GM12878 (cell line): ENCODE measurements around the gene CHFR. TPM values are rescaled to one million over a fixed set of nuclear protein-coding genes. Genes with fewer than 3 reads are reported as not detected.

ENCODE experiments used
- ATAC-seq: fragments of 200-7000 bp; cut with Tn5 transposase; 3 replicates; pipeline ENCODE4 v1.9.1; 2020; ENCODE audit warnings: mild to moderate bottlenecking, moderate library complexity
- BruUV-seq: library from RNA; stranded (reverse); fragments of 400-500 nt; replicated peaks from 2 replicates; lab custom pipeline; 2021; lab: Mats Ljungman, UMichigan
- CTCF ChIA-PET: fragments of 300-600 bp; sonication (Branson Sonifier 250); formaldehyde crosslinking; extraction: SDS; loops from one replicate; lab custom pipeline; 2021; ENCODE audit warnings: inconsistent platforms; lab: Yijun Ruan, JAX
- POLR2A ChIA-PET: fragments of 350-600 bp; formaldehyde crosslinking; extraction: SDS; loops from one replicate; lab custom pipeline; 2021; ENCODE audit warnings: inconsistent platforms; lab: Charles Lee
- RAD21 ChIA-PET: fragments of 300-600 bp; sonication (Branson Sonifier 250); formaldehyde crosslinking; loops from one replicate; lab custom pipeline; 2023; ENCODE audit warnings: antibody characterized with exemption; ENCODE audit not compliant: unreplicated experiment; lab: Charles Lee
- SMC1A ChIA-PET: fragments of 300-600 bp; sonication (Branson Sonifier 250); formaldehyde crosslinking; loops from one replicate; lab custom pipeline; 2023; ENCODE audit not compliant: unreplicated experiment, uncharacterized antibody; lab: Charles Lee
- DNase-seq: peaks from one replicate; pipeline ENCODE4 v3.0.0-alpha.2; 2011; ENCODE audit warnings: low read depth, low spot score
- FAIRE-seq: peaks from 3 replicates; lab custom pipeline; 2011; peaks lifted over from hg19 to GRCh38; lab: Jason Lieb, UNC
- H2AFZ ChIP-seq: 2 replicates; pipeline ENCODE4 v1.6.0; 2011; ENCODE audit warnings: low read depth, low read length, control low read depth; ENCODE audit not compliant: control insufficient read depth
- H3K27ac ChIP-seq: 2 replicates; pipeline ENCODE4 v1.5.1; 2011; ENCODE audit warnings: control low read depth; ENCODE audit not compliant: control insufficient read depth, insufficient read depth
- H3K27me3 ChIP-seq, 2 experiments: replicated peaks in 1 of 2; 2 replicates each; pipeline versions ENCODE4 v1.6.0 to v1.6.1; 2011; ENCODE audit warnings: low read length in 1 of 2; ENCODE audit not compliant: control insufficient read depth in 2 of 2, insufficient read depth in 2 of 2
- H3K36me3 ChIP-seq, 2 experiments: 2 replicates each; pipeline ENCODE4 v1.5.1; 2011; ENCODE audit warnings: low read length in 1 of 2; ENCODE audit not compliant: control insufficient read depth in 2 of 2, insufficient read depth in 2 of 2
- H3K4me1 ChIP-seq: 2 replicates; pipeline ENCODE4 v1.6.1; 2011; ENCODE audit warnings: mild to moderate bottlenecking, low read length, moderate library complexity, mixed read lengths; ENCODE audit not compliant: control insufficient read depth, insufficient read depth
- H3K4me2 ChIP-seq: 2 replicates; pipeline ENCODE4 v1.6.0; 2011; ENCODE audit warnings: control low read depth; ENCODE audit not compliant: control insufficient read depth, insufficient read depth
- H3K4me3 ChIP-seq: fragments of 200-600 bp; sonication (generic); 2 replicates; pipeline ENCODE4 v1.5.1; 2016
- H3K79me2 ChIP-seq: 2 replicates; pipeline ENCODE4 v1.6.0; 2011; ENCODE audit warnings: low read length; ENCODE audit not compliant: control insufficient read depth, insufficient read depth
- H3K9ac ChIP-seq: 2 replicates; pipeline ENCODE4 v1.8.0; 2011; ENCODE audit warnings: low read length, control low read depth, mixed read lengths; ENCODE audit not compliant: control insufficient read depth, insufficient read depth
- H3K9me3 ChIP-seq: replicated peaks from 3 replicates; pipeline ENCODE4 v1.5.1; 2011; ENCODE audit warnings: mild to moderate bottlenecking, low read length; ENCODE audit not compliant: control insufficient read depth, insufficient read depth
- H4K20me1 ChIP-seq: 2 replicates; pipeline ENCODE4 v1.6.0; 2011; ENCODE audit not compliant: control insufficient read depth, insufficient read depth
- CREM ChIP-seq: IDR thresholded peaks from 2 replicates; pipeline ENCODE4 v1.6.1; 2014; ENCODE audit warnings: antibody characterized with exemption, low read depth
- EZH2 ChIP-seq: IDR thresholded peaks from 2 replicates; pipeline ENCODE4 v1.6.1; 2012; ENCODE audit warnings: low read depth, mild to moderate bottlenecking, control low read depth, inconsistent platforms, low read length, borderline replicate concordance; ENCODE audit not compliant: control insufficient read depth
- IKZF2 ChIP-seq, 2 experiments: fragments of 450-650 bp; IDR thresholded peaks; 2 replicates each; pipeline ENCODE4 v1.6.1; 2017; ENCODE audit warnings: mild to moderate bottlenecking in 2 of 2, moderate library complexity in 2 of 2
- RELA ChIP-seq: fragments of 450-650 bp; IDR thresholded peaks from 2 replicates; pipeline ENCODE4 v1.8.0; 2014; ENCODE audit warnings: borderline replicate concordance; ENCODE audit not compliant: partially characterized antibody
- SIX5 ChIP-seq: IDR thresholded peaks from 2 replicates; pipeline ENCODE4 v1.6.1; 2011; ENCODE audit warnings: mild to moderate bottlenecking, low read depth, low read length, moderate library complexity; ENCODE audit not compliant: severe bottlenecking
- SUPT20H ChIP-seq: IDR thresholded peaks from 2 replicates; pipeline ENCODE4 v1.6.1; 2011; ENCODE audit warnings: low read depth, mild to moderate bottlenecking, low read length, moderate library complexity, borderline replicate concordance; ENCODE audit not compliant: control insufficient read depth
- WGBS: methylation state at CpG from one replicate; pipeline ENCODE4 v1.1.6; 2016; ENCODE audit warnings: low lambda C conversion rate; ENCODE audit not compliant: insufficient replicate concordance, insufficient coverage; ENCODE audit errors: missing lambda C conversion rate; 5-methylcytosine and 5-hydroxymethylcytosine counted together
- in situ Hi-C: fragments of 300-500 bp; cut with MboI; formaldehyde crosslinking; loops from 9 replicates; pipeline ENCODE4 v1.14.3; 2018; ENCODE audit warnings: mixed read lengths
- intact Hi-C: fragments of 100-400 bp; cut with micrococcal nuclease; formaldehyde crosslinking; loops from one replicate; pipeline ENCODE4 v1.14.2; 2022; ENCODE audit not compliant: unreplicated experiment
- polyA plus RNA-seq, 11 experiments: library from polyadenylated mRNA; depleted of rRNA in 4 of 11; unstranded in 6 of 11; stranded (reverse) in 5 of 11; fragments of >200 nt; fragmentation: Nextera tagmentation in 4 of 11; fragmentation: Illumina TruSeq in 1 of 11; extraction: Ambion mirVana in 4 of 11; extraction: Trizol in 1 of 11; gene quantifications; 1 replicate in 1 of 11; 2 replicates in 10 of 11; pipeline versions ENCODE4 v1.2.1 to v1.2.3, GENCODE V29; 2011 to 2016; ENCODE audit warnings: inconsistent platforms in 2 of 11, missing spikeins in 2 of 11, low read depth in 1 of 11
- total RNA-seq, 4 experiments: library from RNA; depleted of rRNA in 3 of 4; stranded (reverse); fragments of >200 nt in 3 of 4; fragmentation: Illumina TruSeq in 1 of 4; extraction: Trizol in 1 of 4; gene quantifications; 2 replicates each; pipeline versions ENCODE4 v1.2.1 to v1.2.3, GENCODE V29; 2013 to 2021
- TF ChIP-seq, protein P1 (sequence below), 3 experiments: IDR thresholded peaks in 2 of 3; conservative IDR thresholded peaks in 1 of 3; 2 replicates each; pipeline ENCODE4 v1.5.1; 2011; ENCODE audit warnings: low read depth in 3 of 3, low read length in 3 of 3, mild to moderate bottlenecking in 3 of 3, control low read depth in 2 of 3, moderate library complexity in 2 of 3, inconsistent platforms in 1 of 3, mixed read lengths in 1 of 3; ENCODE audit not compliant: control insufficient read depth in 2 of 3, insufficient read depth in 1 of 3; ENCODE audit errors: extremely low read depth in 1 of 3
- TF ChIP-seq, protein P2 (sequence below): fragments of 450-650 bp; IDR thresholded peaks from 2 replicates; pipeline ENCODE4 v1.6.1; 2017; ENCODE audit warnings: mild to moderate bottlenecking, moderate library complexity

CHFR gene
- total and polyA plus RNA-seq, 10 of the 15 experiments (the other 5 are each of a cell fraction or from before 2014, with no cell fraction given) = 1.1 to 49.4 (median 34.4) TPM

DNA sequence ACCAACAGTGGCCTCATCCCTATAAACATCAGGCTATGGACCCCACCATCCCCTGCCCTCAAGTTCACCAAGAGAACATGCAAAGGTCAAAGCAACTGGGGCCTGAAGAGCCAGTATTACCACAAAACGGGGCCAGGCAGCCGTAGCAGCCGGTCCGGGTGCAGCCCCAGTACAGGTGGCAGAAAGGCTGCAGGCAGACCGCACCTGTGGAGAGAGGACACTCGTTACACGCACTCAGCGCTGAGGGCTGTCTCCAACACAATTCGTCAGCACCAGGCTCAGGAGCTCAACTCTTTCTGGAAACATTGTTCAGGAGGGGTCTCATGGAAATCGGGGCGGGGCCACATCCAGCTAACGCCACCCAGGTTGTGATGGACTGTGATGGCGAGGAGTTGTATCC is 38.9 kb downstream of the CHFR start:
- Histone ChIP-seq H3K36me3 (peaks cover 14 to 22% of the 10 kb centered on the region in 2 experiments), H3K9ac (no peak overlapping the region), H3K27ac (no peak overlapping the region)
- POLR2A ChIA-PET = no interaction called here
- 98% methylated on average over 13 of the region's 13 CpGs for WGBS
- TF ChIP-seq CREM (no peak), IKZF2 (IDR thresholded peaks at IDR 0.05) (no peak), RELA (no peak), SUPT20H (no peak), EZH2 (no peak), SIX5 (no peak)
- TF ChIP-seq, protein P1, sequence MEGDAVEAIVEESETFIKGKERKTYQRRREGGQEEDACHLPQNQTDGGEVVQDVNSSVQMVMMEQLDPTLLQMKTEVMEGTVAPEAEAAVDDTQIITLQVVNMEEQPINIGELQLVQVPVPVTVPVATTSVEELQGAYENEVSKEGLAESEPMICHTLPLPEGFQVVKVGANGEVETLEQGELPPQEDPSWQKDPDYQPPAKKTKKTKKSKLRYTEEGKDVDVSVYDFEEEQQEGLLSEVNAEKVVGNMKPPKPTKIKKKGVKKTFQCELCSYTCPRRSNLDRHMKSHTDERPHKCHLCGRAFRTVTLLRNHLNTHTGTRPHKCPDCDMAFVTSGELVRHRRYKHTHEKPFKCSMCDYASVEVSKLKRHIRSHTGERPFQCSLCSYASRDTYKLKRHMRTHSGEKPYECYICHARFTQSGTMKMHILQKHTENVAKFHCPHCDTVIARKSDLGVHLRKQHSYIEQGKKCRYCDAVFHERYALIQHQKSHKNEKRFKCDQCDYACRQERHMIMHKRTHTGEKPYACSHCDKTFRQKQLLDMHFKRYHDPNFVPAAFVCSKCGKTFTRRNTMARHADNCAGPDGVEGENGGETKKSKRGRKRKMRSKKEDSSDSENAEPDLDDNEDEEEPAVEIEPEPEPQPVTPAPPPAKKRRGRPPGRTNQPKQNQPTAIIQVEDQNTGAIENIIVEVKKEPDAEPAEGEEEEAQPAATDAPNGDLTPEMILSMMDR (IDR thresholded peaks at IDR 0.05 in 2 of 3, conservative IDR thresholded peaks at IDR 0.05 in 1 of 3; ENCODE audit: control insufficient read depth in 2 of 3, extremely low read depth in 1 of 3, insufficient read depth in 1 of 3, low read depth in 3 of 3, low read length in 3 of 3) = no peak
- TF ChIP-seq, protein P2, sequence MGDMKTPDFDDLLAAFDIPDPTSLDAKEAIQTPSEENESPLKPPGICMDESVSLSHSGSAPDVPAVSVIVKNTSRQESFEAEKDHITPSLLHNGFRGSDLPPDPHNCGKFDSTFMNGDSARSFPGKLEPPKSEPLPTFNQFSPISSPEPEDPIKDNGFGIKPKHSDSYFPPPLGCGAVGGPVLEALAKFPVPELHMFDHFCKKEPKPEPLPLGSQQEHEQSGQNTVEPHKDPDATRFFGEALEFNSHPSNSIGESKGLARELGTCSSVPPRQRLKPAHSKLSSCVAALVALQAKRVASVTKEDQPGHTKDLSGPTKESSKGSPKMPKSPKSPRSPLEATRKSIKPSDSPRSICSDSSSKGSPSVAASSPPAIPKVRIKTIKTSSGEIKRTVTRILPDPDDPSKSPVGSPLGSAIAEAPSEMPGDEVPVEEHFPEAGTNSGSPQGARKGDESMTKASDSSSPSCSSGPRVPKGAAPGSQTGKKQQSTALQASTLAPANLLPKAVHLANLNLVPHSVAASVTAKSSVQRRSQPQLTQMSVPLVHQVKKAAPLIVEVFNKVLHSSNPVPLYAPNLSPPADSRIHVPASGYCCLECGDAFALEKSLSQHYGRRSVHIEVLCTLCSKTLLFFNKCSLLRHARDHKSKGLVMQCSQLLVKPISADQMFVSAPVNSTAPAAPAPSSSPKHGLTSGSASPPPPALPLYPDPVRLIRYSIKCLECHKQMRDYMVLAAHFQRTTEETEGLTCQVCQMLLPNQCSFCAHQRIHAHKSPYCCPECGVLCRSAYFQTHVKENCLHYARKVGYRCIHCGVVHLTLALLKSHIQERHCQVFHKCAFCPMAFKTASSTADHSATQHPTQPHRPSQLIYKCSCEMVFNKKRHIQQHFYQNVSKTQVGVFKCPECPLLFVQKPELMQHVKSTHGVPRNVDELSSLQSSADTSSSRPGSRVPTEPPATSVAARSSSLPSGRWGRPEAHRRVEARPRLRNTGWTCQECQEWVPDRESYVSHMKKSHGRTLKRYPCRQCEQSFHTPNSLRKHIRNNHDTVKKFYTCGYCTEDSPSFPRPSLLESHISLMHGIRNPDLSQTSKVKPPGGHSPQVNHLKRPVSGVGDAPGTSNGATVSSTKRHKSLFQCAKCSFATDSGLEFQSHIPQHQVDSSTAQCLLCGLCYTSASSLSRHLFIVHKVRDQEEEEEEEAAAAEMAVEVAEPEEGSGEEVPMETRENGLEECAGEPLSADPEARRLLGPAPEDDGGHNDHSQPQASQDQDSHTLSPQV = no peak
- TF ChIP-seq, all 136 proteins: peak for 0
- Histone ChIP-seq H3K4me1 (no peaks in the 10 kb centered on the region), H3K4me3 (no peak overlapping the region), H4K20me1 (no peaks in the 10 kb centered on the region), H2AFZ (no peak overlapping the region), H3K79me2 (no peaks in the 10 kb centered on the region), H3K27me3 (no peaks in the 10 kb centered on the region), H3K9me3 (no peaks in the 10 kb centered on the region), H3K4me2 (no peak overlapping the region)
- in situ Hi-C loops = no loop called here
- ATAC-seq (no peak), FAIRE-seq (no peak), DNase-seq (no peak)
- ChIA-PET RAD21 (no interaction called here), SMC1A (no interaction called here), CTCF (interaction anchor here (0.6 kb wide), 1 partner anchor 249 kb away, joined by 3 read pairs; no protein-coding TSS in a partner anchor)
- intact Hi-C loops = no loop called here
- BruUV-seq = no TSS peak
